Measurements from ENCODE around the gene ZNF746.

The ZNF746 gene

DNA sequence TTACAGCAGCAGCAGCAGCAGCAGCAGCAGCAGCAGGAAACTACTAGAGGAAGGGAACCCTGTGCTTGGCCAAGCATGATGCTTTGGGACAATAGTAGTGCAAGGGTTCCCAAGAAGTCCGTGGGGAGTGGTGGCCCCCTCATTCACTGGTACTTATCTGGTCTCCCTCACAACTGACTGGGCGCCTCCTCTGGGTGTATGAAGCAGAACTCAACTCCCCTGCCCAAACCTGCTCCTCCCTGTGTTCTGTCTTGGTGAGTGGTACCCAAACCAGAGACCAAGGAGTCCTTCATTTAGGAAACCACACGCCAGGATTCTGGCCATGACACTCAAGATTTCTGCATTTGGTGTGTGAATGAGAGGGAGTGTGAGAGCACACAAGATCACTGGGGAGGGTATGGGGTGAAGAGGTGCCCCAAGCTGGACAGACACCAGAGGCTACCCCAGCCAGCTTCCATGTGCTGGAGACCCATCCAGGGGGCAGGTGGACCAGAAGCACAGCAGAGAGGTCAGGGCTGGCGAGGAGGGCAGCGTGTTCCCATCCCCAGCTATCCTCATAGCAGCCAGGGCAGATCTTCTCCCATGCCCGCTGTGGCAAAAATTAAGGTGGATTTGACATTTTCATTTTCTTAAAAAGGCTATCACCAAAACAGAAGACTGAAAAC is 26.2 kb downstream of the ZNF746 start:
- Histone ChIP-seq H3K36me3 (ENCODE audit: control insufficient read depth, insufficient read depth, low read length) (peaks cover 46% of the 10 kb centered on the region), H3K4me1 (ENCODE audit: control insufficient read depth, insufficient read depth, low read length) (no peaks in the 10 kb centered on the region), H3K27ac (ENCODE audit: low read depth, low read length) (no peak overlapping the region), H3K9ac (ENCODE audit: low read length) (no peak overlapping the region), H3K4me3 (ENCODE audit: low read depth, low read length) (no peak overlapping the region), H3K9me3 (ENCODE audit: control insufficient read depth, insufficient read depth, low read depth, low read length) (peaks cover 16% of the 10 kb centered on the region), H3K27me3 (ENCODE audit: control insufficient read depth, insufficient read depth, low read length) (no peaks in the 10 kb centered on the region)

- Histone ChIP-seq H3K36me3 (ENCODE audit: control insufficient read depth, insufficient read depth, low read length) (peaks cover 33% of the 10 kb centered on the region), H3K27me3 (ENCODE audit: control insufficient read depth, insufficient read depth, low read length) (no peaks in the 10 kb centered on the region; the same call in 1 of the 2 replicates), H3K27ac (ENCODE audit: low read depth, low read length) (no peak overlapping the region), H3K4me1 (ENCODE audit: control insufficient read depth, insufficient read depth, low read length) (no peaks in the 10 kb centered on the region), H3K9ac (ENCODE audit: low read length) (no peak overlapping the region), H3K9me3 (ENCODE audit: control insufficient read depth, insufficient read depth, low read depth, low read length) (peaks cover 18% of the 10 kb centered on the region), H3K4me3 (ENCODE audit: low read depth, low read length) (no peak overlapping the region)
Observed at GRCh38 chr7:149469806-149470205, 27.8 kb downstream of the ZNF746 start.

DNA sequence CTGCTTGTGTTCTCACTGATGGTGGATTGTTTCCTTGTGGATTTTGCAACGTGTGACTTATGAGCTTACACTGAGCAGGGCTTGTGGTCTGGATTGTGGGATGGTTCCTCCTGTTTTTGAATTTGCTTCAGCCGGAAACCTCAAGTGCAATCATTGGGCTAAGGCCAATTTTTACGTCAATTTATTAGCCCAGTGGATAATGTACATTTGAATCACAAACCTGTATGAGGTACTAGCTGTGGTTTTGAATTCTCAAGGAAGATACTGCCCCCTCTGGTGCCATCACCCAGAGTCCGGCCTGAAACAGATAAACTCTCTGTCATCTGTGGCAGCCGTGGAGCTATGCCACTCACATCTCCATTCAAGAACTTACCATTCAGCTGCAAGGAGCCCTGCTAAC is 29.4 kb downstream of the ZNF746 start:
- no peak overlapping the region for H3K9ac ChIP-seq (ENCODE audit: low read length)
- H3K36me3 ChIP-seq (ENCODE audit: control insufficient read depth, insufficient read depth, low read length): peaks cover 19% of the 10 kb centered on the region
- no peak overlapping the region for H3K4me3 ChIP-seq (ENCODE audit: low read depth, low read length)
- H3K9me3 ChIP-seq (ENCODE audit: control insufficient read depth, insufficient read depth, low read depth, low read length): peaks cover 18% of the 10 kb centered on the region
- no peaks in the 10 kb centered on the region; the same call in 1 of the 2 replicates for H3K27me3 ChIP-seq (ENCODE audit: control insufficient read depth, insufficient read depth, low read length)
- no peaks in the 10 kb centered on the region for H3K4me1 ChIP-seq (ENCODE audit: control insufficient read depth, insufficient read depth, low read length)
- no peak overlapping the region for H3K27ac ChIP-seq (ENCODE audit: low read depth, low read length)

DNA sequence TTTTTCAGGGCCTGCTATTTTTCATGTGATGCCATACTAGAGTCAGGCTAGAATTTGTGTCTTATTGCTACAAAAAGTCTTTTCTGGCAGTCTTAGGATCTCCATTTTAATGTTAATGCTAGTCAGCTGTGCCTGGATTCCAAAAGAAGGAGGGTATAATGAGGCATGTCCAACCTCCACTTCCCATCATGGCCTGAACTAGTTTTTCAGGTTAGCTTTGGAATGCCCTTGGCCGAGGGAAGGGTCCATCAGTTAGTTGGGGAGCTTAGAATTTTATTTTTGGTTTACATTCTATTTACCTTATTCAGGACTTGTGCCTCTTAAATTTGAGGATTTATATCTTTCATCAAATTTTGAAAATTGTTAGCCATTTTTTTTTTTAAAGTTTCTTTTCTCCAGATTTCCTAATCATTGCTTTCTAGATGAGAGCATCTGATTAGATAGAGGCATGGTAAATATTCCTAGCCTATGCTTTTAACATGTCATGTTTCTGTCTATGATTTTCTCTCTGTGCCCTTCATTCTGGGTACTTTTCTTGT is 30.2 kb downstream of the ZNF746 start:
- Histone ChIP-seq H3K4me3 (ENCODE audit: low read depth, low read length) (no peak overlapping the region), H3K36me3 (ENCODE audit: control insufficient read depth, insufficient read depth, low read length) (peaks cover 11% of the 10 kb centered on the region; the same call in 1 of the 2 replicates), H3K27ac (ENCODE audit: low read depth, low read length) (no peak overlapping the region), H3K4me1 (ENCODE audit: control insufficient read depth, insufficient read depth, low read length) (no peaks in the 10 kb centered on the region), H3K9me3 (ENCODE audit: control insufficient read depth, insufficient read depth, low read depth, low read length) (peaks cover 18% of the 10 kb centered on the region), H3K27me3 (ENCODE audit: control insufficient read depth, insufficient read depth, low read length) (peaks cover 2% of the 10 kb centered on the region), H3K9ac (ENCODE audit: low read length) (no peak overlapping the region)

DNA sequence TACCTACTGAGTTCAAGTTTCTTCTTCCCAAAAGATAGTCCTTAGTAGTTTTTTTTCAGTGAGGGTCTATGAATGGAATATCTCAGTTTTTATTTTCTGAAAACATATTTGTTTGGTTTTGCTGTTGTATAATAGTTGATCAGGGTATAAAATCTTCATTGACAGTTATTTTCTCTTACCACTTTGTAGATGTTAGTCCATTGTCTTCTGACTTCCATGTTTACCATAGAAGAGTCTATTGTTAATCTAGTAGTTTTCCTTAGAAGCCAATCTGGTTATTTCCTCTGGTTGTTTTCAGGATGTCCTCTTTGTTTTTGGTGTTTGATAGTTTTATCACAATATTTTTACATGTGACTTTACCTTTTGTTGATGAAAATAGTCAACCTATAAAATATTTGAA is 31.2 kb downstream of the ZNF746 start:
- H3K9ac ChIP-seq (ENCODE audit: low read length): no peak overlapping the region
- no peak overlapping the region for H3K4me3 ChIP-seq (ENCODE audit: low read depth, low read length)
- H3K9me3 ChIP-seq (ENCODE audit: control insufficient read depth, insufficient read depth, low read depth, low read length): peaks cover 16% of the 10 kb centered on the region
- H3K4me1 ChIP-seq (ENCODE audit: control insufficient read depth, insufficient read depth, low read length): no peaks in the 10 kb centered on the region
- no peak overlapping the region for H3K27ac ChIP-seq (ENCODE audit: low read depth, low read length)
- H3K27me3 ChIP-seq (ENCODE audit: control insufficient read depth, insufficient read depth, low read length): peaks cover 12% of the 10 kb centered on the region
- peaks cover 6% of the 10 kb centered on the region; the same call in 1 of the 2 replicates for H3K36me3 ChIP-seq (ENCODE audit: control insufficient read depth, insufficient read depth, low read length)

- H3K4me3 ChIP-seq (ENCODE audit: low read depth, low read length): no peak overlapping the region
- no peak overlapping the region for H3K9ac ChIP-seq (ENCODE audit: low read length)
- H3K36me3 ChIP-seq (ENCODE audit: control insufficient read depth, insufficient read depth, low read length): no peaks in the 10 kb centered on the region
- no peaks in the 10 kb centered on the region for H3K4me1 ChIP-seq (ENCODE audit: control insufficient read depth, insufficient read depth, low read length)
- peaks cover 30% of the 10 kb centered on the region for H3K27me3 ChIP-seq (ENCODE audit: control insufficient read depth, insufficient read depth, low read length)
- no peak overlapping the region for H3K27ac ChIP-seq (ENCODE audit: low read depth, low read length)
- peaks cover 10% of the 10 kb centered on the region; the same call in 1 of the 2 replicates for H3K9me3 ChIP-seq (ENCODE audit: control insufficient read depth, insufficient read depth, low read depth, low read length)
Observed at GRCh38 chr7:149463500-149464161, 34.0 kb downstream of the ZNF746 start.

DNA sequence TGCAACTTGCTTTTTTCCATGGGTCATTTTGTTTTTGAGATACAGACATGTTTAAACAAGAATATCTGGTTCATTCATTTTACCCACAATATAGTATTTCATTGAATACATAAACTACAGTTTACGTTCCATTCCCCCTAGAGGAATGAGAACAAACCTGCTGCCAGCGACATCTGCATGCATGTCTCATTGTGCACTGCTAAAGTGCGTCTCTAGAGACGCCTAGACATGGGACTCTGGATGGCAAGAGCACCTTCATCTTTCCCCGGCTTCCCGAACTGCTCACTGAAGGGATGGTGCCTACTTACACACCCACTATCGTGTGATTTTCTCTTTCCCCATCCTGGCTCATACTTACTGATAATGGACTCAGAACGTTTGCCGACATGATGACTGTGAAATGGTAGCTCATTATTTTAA is 35.5 kb downstream of the ZNF746 start:
- 0 out of 2 replicates have a peak, but pooled peaks cover under 1% of the 10 kb centered on the region for H3K36me3 ChIP-seq (ENCODE audit: control insufficient read depth, insufficient read depth, low read length)

DNA sequence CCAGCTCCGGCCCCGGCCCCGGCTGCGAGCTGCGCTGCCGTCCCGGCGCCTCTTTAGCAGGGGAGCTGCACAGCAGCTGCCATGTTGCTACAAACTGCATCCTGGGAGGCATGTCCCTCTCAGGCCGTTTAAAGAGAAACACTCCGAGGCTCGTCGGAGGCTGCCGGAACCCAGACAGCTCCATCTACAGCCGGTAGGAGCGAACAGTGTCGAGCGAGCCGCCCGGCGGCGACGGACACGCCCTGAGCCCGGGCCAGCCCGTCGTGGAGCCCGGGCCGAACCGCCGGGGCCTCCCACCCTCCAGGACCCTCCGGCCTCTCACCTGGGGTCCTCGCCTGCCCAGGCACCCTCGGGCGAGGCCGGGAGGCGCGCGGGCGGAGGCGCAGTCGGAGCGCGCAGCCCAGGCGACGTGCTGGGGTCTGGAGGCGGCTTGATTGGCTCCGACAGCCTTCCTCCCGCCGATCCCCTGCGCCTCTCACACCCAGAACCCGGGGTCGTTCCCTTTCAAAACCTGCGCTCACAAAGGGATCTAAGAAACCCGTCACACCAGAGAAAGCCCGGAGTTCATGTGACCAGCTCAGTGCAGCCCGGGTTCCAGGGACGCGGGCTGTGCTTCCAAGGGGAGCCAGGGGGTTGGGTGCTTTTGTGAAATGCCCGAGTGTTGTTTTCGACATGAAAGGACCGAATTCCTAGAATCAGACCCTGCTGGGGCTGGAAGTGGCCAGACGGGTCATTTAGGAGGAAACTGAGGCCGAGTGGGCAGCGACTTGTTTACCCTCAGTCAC is 36.9 kb downstream of the ZNF746 start, which contains the start of gene ZNF777:
Gene ZNF777, minus strand, starts transcription at position 570 of the 785 bp plus-strand sequence. CDS start 5,040 bp downstream, outside the sequence.
- Histone ChIP-seq H3K27ac (ENCODE audit: low read depth, low read length) (peak within 1 kb of the TSS; percentile 78; the same call in 1 of the 2 replicates), H3K9ac (ENCODE audit: low read length) (peak within 1 kb of the TSS; percentile 90), H3K27me3 (ENCODE audit: control insufficient read depth, insufficient read depth, low read length) (peaks cover 33% of the 10 kb centered on the region), H3K9me3 (ENCODE audit: control insufficient read depth, insufficient read depth, low read depth, low read length) (no peaks in the 10 kb centered on the region), H3K4me3 (ENCODE audit: low read depth, low read length) (peak within 1 kb of the TSS; percentile 85), H3K36me3 (ENCODE audit: control insufficient read depth, insufficient read depth, low read length) (peaks cover 10% of the 10 kb centered on the region), H3K4me1 (ENCODE audit: control insufficient read depth, insufficient read depth, low read length) (0 out of 2 replicates have a peak, but pooled peaks cover 2% of the 10 kb centered on the region)

More for the DNA sequence above, 35.5 kb downstream of the ZNF746 start:
- Histone ChIP-seq H3K9ac (ENCODE audit: low read length) (no peak overlapping the region), H3K27me3 (ENCODE audit: control insufficient read depth, insufficient read depth, low read length) (peaks cover 33% of the 10 kb centered on the region), H3K27ac (ENCODE audit: low read depth, low read length) (no peak overlapping the region), H3K4me1 (ENCODE audit: control insufficient read depth, insufficient read depth, low read length) (0 out of 2 replicates have a peak, but pooled peaks cover 2% of the 10 kb centered on the region), H3K9me3 (ENCODE audit: control insufficient read depth, insufficient read depth, low read depth, low read length) (peaks cover 6% of the 10 kb centered on the region; the same call in 1 of the 2 replicates), H3K4me3 (ENCODE audit: low read depth, low read length) (no peak overlapping the region)

DNA sequence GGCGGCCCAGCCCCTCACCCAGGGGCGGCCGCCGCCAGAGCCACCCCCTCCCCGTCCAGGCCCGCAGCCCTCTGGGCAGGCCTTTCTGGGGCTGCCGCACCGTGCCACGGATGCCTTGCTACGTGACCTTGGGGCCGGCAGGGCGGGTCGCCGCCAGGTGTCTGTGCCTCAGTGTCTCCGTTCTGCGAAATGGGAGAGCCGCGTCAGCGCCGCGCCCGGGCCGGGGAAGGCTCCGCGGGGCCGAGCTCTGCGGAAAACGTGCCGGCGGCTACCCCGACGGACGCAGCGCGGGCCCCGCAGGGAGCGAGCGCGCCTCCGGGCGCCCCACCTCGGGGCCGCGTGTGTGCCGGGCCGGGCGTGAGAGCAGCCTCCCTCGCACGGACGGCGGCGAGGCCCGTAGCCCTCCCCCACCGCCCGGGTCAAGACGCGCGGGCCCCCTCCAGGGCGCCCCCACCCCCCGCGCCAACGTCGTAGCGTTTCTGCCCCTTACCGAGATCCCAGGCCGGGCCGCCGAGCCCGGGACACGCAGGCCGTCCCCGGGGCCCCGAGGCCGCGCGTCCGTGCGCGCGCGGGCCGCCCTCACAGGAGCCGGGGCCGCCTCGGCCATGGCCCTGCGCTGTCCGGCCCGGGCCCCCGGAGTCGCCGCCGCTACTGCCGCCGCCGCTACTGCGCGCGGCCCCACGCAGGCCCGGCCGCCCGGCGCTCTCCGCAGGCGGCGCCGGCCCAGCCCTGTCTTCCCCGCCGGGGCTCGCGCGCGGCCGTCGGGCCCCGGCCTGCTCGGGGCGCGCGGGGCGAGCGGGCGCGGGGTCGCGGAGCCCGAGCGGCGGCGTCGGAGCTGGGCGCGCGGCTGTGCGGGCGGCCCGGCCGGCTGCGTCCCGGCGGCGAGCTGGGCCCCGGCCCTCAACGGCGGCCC is 37.8 kb downstream of the ZNF746 start:
- Histone ChIP-seq H3K9ac (ENCODE audit: low read length) (peak overlapping the region; percentile 90), H3K4me1 (ENCODE audit: control insufficient read depth, insufficient read depth, low read length) (0 out of 2 replicates have a peak, but pooled peaks cover 2% of the 10 kb centered on the region), H3K27ac (ENCODE audit: low read depth, low read length) (no peak overlapping the region), H3K36me3 (ENCODE audit: control insufficient read depth, insufficient read depth, low read length) (peaks cover 17% of the 10 kb centered on the region), H3K4me3 (ENCODE audit: low read depth, low read length) (peak overlapping the region; percentile 85), H3K9me3 (ENCODE audit: control insufficient read depth, insufficient read depth, low read depth, low read length) (no peaks in the 10 kb centered on the region), H3K27me3 (ENCODE audit: control insufficient read depth, insufficient read depth, low read length) (peaks cover 33% of the 10 kb centered on the region)

GRCh38 chr7:149459201-149459539 is 38.4 kb downstream of the ZNF746 start:
- Histone ChIP-seq H3K4me3 (ENCODE audit: low read depth, low read length) (peak overlapping the region; percentile 61), H3K27me3 (ENCODE audit: control insufficient read depth, insufficient read depth, low read length) (peaks cover 33% of the 10 kb centered on the region), H3K4me1 (ENCODE audit: control insufficient read depth, insufficient read depth, low read length) (0 out of 2 replicates have a peak, but pooled peaks cover 2% of the 10 kb centered on the region), H3K27ac (ENCODE audit: low read depth, low read length) (no peak overlapping the region), H3K36me3 (ENCODE audit: control insufficient read depth, insufficient read depth, low read length) (peaks cover 23% of the 10 kb centered on the region), H3K9ac (ENCODE audit: low read length) (no peak overlapping the region), H3K9me3 (ENCODE audit: control insufficient read depth, insufficient read depth, low read depth, low read length) (no peaks in the 10 kb centered on the region)

Data from HUES6 (cell line).